ENCODE results near the gene ZNF624. TPM values are rescaled to one million over a fixed set of nuclear protein-coding genes. Genes with fewer than 3 reads are reported as not detected.
"Not testable (repeated sequence)": the region's sequence is repeated elsewhere in the genome, so short reads cannot be mapped to it uniquely, and the experiment has no call there.

Gene ZNF624
- total RNA-seq, 1 donor from 2014 or later: 8.4 TPM

DNA sequence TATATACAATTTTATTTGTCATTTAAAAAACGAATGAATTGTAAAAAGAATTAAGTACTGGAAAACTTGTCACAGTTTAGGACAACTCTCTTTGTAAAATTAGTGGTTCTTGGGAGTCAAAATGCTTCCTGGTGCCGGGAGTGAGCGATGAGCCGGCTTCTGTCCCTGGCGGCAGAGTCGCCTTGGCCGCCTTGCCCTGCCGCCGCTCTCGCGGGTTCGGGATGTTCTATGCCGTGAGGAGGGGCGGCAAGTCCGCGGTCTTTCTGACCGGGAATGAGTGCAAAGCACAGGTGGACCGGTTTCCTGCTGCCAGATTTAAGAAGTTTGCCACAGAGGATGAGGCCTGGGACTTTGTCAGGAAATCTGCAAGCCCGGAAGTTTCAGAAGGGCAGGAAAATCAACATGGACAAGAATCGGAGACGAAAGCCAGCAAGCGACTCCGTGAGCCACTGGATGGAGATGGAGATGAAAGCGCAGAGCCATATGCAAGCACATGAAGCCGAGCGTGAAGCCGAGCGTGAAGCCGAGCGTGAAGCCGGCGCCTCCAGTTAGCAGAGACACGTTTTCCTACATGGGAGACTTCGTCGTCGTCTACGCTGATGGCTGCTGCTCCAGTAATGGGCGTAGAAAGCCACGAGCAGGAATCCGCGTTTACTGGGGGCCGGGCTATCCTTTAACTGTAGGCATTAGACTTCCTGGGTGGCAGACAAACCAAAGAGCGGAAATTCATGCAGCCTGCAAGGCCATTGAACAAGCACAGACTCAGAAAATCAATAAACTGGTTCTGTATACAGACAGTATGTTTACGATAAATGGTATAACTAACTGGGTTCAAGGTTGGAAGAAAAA is 29.9 kb upstream of the ZNF624 start:
- H3K4me3 Mint-ChIP-seq, H3K4me3 ChIP-seq: not testable (repeated sequence)

DNA sequence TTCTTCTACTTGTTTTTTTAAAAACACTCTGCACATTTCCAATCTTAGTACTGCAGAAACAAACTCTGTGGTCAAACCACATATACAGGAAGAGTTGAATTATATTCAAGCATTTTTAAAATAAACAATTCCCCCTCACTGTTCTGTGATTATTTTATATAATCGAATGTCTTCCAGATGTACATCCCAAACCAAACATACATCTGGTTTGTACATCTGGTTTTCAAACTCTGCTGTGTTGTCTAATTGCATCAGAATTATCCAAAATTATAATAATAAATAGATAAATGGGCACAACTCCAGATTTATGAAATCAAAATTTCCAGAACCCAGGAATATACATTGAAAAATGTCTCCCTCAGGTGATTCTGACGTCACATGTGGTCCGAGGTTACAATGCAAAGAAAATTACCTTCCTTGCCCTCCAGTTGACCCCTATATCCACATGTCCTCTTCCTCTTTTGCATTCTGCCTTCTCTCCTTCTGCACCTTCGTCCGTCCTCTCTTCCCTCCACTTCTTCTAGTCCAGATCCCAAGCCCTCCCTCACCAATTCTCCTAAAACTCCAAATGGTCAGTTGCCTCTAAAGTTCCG is 23.1 kb upstream of the ZNF624 start:
- no peaks in the 10 kb centered on the region for H3K9me3 Mint-ChIP-seq
- no peak overlapping the region for H3K27ac Mint-ChIP-seq
- Histone ChIP-seq H3K9me3 (ENCODE audit: low read depth) (no peaks in the 10 kb centered on the region), H3K4me2 (no peak overlapping the region), H3K27me3 (no peaks in the 10 kb centered on the region), H3K4me1 (no peaks in the 10 kb centered on the region), H3K79me2 (ENCODE audit: low read depth) (no peaks in the 10 kb centered on the region), H2AFZ (replicated peaks) (no peak overlapping the region), H3K27ac (no peak overlapping the region), H3K36me3 (no peaks in the 10 kb centered on the region), H3F3A (ENCODE audit: low read depth) (no peaks in the 10 kb centered on the region), H3K9ac (no peak overlapping the region), H3K4me3 (no peak overlapping the region), H4K20me1 (ENCODE audit: low read depth) (no peaks in the 10 kb centered on the region)
- H3K4me1 Mint-ChIP-seq: no peaks in the 10 kb centered on the region
- no peaks in the 10 kb centered on the region for H3K36me3 Mint-ChIP-seq
- TF ChIP-seq, protein P1, sequence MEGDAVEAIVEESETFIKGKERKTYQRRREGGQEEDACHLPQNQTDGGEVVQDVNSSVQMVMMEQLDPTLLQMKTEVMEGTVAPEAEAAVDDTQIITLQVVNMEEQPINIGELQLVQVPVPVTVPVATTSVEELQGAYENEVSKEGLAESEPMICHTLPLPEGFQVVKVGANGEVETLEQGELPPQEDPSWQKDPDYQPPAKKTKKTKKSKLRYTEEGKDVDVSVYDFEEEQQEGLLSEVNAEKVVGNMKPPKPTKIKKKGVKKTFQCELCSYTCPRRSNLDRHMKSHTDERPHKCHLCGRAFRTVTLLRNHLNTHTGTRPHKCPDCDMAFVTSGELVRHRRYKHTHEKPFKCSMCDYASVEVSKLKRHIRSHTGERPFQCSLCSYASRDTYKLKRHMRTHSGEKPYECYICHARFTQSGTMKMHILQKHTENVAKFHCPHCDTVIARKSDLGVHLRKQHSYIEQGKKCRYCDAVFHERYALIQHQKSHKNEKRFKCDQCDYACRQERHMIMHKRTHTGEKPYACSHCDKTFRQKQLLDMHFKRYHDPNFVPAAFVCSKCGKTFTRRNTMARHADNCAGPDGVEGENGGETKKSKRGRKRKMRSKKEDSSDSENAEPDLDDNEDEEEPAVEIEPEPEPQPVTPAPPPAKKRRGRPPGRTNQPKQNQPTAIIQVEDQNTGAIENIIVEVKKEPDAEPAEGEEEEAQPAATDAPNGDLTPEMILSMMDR (IDR thresholded peaks at IDR 0.05): no peak
- no peak for TF ChIP-seq EZH2 (IDR thresholded peaks at IDR 0.05)
- TF ChIP-seq EZH2phosphoT487 (IDR thresholded peaks at IDR 0.05): no peak
- H3K4me3 Mint-ChIP-seq: no peak overlapping the region
- no peak for DNase-seq (ENCODE audit: low spot score)
- peaks cover 2% of the 10 kb centered on the region for H3K27me3 Mint-ChIP-seq (ENCODE audit: insufficient read depth, low read depth)

More for the DNA sequence above, 29.9 kb upstream of the ZNF624 start:
- not testable (repeated sequence) for H3K36me3 Mint-ChIP-seq; H3K9me3 ChIP-seq (ENCODE audit: low read depth); H4K20me1 ChIP-seq (ENCODE audit: low read depth); H3K27me3 ChIP-seq; H3K9ac ChIP-seq; H3K27me3 Mint-ChIP-seq (ENCODE audit: insufficient read depth, low read depth); H3K9me3 Mint-ChIP-seq; H3K36me3 ChIP-seq; H3K27ac ChIP-seq; H3K4me2 ChIP-seq; H3K79me2 ChIP-seq (ENCODE audit: low read depth); H3K27ac Mint-ChIP-seq
- H3F3A ChIP-seq (ENCODE audit: low read depth): peaks cover 14% of the 10 kb centered on the region
- DNase-seq (ENCODE audit: low spot score): peak; percentile 12
- H2AFZ ChIP-seq (replicated peaks): peak overlapping the region; percentile 50
- H3K4me1 Mint-ChIP-seq: peaks cover 13% of the 10 kb centered on the region
- peaks cover 12% of the 10 kb centered on the region for H3K4me1 ChIP-seq

DNA sequence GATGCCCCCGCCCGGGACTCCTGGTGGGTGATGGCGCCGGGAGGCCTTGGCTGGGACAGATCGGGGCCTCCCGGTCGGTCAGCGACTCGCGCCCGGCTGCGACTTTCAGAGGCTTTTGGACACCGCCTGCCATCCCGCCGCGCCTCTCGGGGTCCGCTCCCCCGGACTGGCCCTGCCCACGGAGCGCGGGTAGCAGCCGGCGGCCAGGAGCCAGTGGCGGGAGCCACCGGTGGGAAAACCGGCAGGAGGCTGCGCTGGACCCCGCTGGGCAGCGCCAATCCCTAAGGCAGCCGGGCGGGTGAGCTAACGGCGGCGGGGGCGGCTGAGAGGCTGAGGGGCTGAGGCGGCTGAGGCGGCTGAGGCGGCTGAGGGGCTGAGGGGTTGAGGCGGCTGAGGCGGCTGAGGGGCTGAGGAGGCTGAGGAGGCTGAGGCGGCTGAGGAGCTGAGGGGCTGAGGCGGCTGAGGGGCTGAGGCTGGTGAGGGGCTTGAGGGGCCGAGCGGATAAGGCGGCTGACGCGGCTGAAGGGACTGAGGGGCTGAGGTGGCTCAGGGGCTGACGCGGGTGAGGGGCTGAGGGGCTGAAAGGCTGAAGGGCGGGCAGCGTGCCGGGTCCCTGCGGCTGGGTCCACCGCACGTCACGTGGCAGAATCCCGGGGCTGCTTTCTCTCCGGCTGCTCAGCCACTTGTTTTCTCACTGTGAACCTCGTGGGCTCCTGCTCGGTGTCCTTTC is 13.4 kb upstream of the ZNF624 start:
- not testable (repeated sequence) for H3K4me1 Mint-ChIP-seq; H4K20me1 ChIP-seq (ENCODE audit: low read depth); H3K9me3 Mint-ChIP-seq; H3K27ac Mint-ChIP-seq; H3F3A ChIP-seq (ENCODE audit: low read depth); H3K9ac ChIP-seq; H3K9me3 ChIP-seq (ENCODE audit: low read depth); H3K4me1 ChIP-seq; H3K27ac ChIP-seq; H3K79me2 ChIP-seq (ENCODE audit: low read depth); H3K36me3 ChIP-seq; H3K36me3 Mint-ChIP-seq; H3K27me3 Mint-ChIP-seq (ENCODE audit: insufficient read depth, low read depth)
- Histone ChIP-seq H3K27me3 (peaks cover 10% of the 10 kb centered on the region), H3K4me2 (peak overlapping the region; percentile 55), H2AFZ (replicated peaks) (peak overlapping the region; percentile 72), H3K4me3 (peak overlapping the region; percentile 50)
- DNase-seq (ENCODE audit: low spot score): peak; percentile 64
- peak overlapping the region; percentile 57 for H3K4me3 Mint-ChIP-seq
- TF ChIP-seq EZH2 (IDR thresholded peaks at IDR 0.05): peak; percentile 30

DNA sequence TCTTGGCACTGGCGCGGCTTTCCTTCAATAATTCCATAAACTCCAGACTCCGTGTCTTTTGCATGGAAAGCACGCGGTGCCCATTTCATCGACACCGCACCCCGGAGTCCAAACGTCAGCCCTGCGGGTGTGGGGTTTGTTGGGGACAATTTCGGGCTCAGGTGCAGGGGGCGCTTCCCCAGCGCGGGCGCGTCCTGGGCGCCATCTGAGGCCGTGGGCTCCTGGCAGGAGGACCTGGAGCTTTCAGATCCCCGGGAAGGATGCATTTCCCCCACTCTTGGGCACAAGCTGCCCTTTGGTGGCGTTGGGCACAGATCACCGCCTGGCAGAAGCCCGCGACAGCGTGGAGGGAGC is 12.9 kb upstream of the ZNF624 start:
- H3K27me3 ChIP-seq: peaks cover 10% of the 10 kb centered on the region
- not testable (repeated sequence) for H3K36me3 Mint-ChIP-seq; H3K27me3 Mint-ChIP-seq (ENCODE audit: insufficient read depth, low read depth); H3K9me3 ChIP-seq (ENCODE audit: low read depth); H3K9ac ChIP-seq; H3K9me3 Mint-ChIP-seq; H3K4me3 Mint-ChIP-seq; H3K27ac Mint-ChIP-seq; H3K4me1 ChIP-seq; H3K36me3 ChIP-seq; DNase-seq (ENCODE audit: low spot score); H3K4me1 Mint-ChIP-seq; H4K20me1 ChIP-seq (ENCODE audit: low read depth); H3F3A ChIP-seq (ENCODE audit: low read depth); H3K79me2 ChIP-seq (ENCODE audit: low read depth); H3K27ac ChIP-seq
- H2AFZ ChIP-seq (replicated peaks): peak overlapping the region; percentile 72
- peak overlapping the region; percentile 55 for H3K4me2 ChIP-seq
- H3K4me3 ChIP-seq: peak overlapping the region; percentile 50

Measured in neural progenitor cell (in vitro differentiated cells).